Left ventricle myocardium inferior (tissue), 1 donor: Measurements from ENCODE around the gene FAM98B. TPM values are rescaled to one million over a fixed set of nuclear protein-coding genes. Genes with fewer than 3 reads are reported as not detected.

ENCODE experiments used
- DNase-seq: peaks from one replicate; pipeline ENCODE4 v3.0.0-alpha.2; 2020
- H3K27ac ChIP-seq: fragments of 200-600 bp; replicated peaks from 2 replicates; pipeline ENCODE4 v1.8.0; 2021
- H3K27me3 ChIP-seq: fragments of 200-600 bp; 2 replicates; pipeline ENCODE4 v1.8.0; 2021; ENCODE audit warnings: low read depth
- H3K36me3 ChIP-seq: fragments of 200-600 bp; 2 replicates; pipeline ENCODE4 v1.8.0; 2021
- H3K4me1 ChIP-seq: fragments of 200-600 bp; 2 replicates; pipeline ENCODE4 v1.8.0; 2021
- H3K4me3 ChIP-seq: fragments of 200-600 bp; 2 replicates; pipeline ENCODE4 v1.8.0; 2021; ENCODE audit warnings: mild to moderate bottlenecking, moderate library complexity
- H3K9me3 ChIP-seq: fragments of 200-600 bp; replicated peaks from 2 replicates; pipeline ENCODE4 v1.8.0; 2021
- intact Hi-C: fragments of 100-400 bp; cut with micrococcal nuclease; formaldehyde crosslinking; loops from one replicate; pipeline ENCODE4 v1.11.0; 2022
- total RNA-seq: library from RNA; stranded (reverse); fragmentation: NEBNext Ultra II Directional; extraction: Animal tissue kit (Norgen Biotek cat#: 25700); gene quantifications from one replicate; pipeline ENCODE4 v1.2.1, GENCODE V29; 2021
- TF ChIP-seq, protein P1 (sequence below): fragments of 200-600 bp; IDR thresholded peaks from 2 replicates; pipeline ENCODE4 v1.8.0; 2021; ENCODE audit warnings: antibody characterized with exemption, mild to moderate bottlenecking, borderline replicate concordance
- donor health status: DM: no; HTN: yes; CAD: no; lungs with severe emphysema.

FAM98B gene
- total RNA-seq, 1 donor from 2014 or later: 28.7 TPM

DNA sequence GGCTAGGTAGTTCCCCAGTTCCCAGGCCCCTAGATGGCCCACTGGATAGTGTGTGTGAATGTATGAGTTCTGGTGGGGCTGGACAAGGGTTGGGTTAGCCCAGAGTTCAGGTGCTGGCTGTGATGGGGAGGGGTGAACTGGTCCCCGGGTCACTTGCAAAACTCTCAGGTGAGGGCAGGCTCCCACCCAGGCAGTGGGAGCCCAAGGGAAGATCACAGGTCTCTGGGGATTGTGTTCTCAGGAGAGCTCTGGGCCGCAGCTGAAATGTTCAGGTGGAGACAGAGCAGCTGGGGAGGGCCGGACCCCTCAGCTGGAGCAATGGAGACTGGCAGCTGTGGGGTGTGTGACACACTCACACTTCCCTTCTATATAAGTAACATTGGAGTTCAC is 12.8 kb upstream of the FAM98B start:
- H3K27me3 ChIP-seq: peaks cover 11% of the 10 kb centered on the region
- no peak overlapping the region for H3K4me3 ChIP-seq
- peaks cover 4% of the 10 kb centered on the region for H3K9me3 ChIP-seq
- no peaks in the 10 kb centered on the region for H3K36me3 ChIP-seq
- TF ChIP-seq, protein P1, sequence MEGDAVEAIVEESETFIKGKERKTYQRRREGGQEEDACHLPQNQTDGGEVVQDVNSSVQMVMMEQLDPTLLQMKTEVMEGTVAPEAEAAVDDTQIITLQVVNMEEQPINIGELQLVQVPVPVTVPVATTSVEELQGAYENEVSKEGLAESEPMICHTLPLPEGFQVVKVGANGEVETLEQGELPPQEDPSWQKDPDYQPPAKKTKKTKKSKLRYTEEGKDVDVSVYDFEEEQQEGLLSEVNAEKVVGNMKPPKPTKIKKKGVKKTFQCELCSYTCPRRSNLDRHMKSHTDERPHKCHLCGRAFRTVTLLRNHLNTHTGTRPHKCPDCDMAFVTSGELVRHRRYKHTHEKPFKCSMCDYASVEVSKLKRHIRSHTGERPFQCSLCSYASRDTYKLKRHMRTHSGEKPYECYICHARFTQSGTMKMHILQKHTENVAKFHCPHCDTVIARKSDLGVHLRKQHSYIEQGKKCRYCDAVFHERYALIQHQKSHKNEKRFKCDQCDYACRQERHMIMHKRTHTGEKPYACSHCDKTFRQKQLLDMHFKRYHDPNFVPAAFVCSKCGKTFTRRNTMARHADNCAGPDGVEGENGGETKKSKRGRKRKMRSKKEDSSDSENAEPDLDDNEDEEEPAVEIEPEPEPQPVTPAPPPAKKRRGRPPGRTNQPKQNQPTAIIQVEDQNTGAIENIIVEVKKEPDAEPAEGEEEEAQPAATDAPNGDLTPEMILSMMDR: no peak
- peaks cover 8% of the 10 kb centered on the region for H3K4me1 ChIP-seq
- intact Hi-C loops: loop anchor here (10.0 kb wide), 1 partner anchor 244 kb away; no protein-coding TSS in a partner anchor
- no peak overlapping the region for H3K27ac ChIP-seq
- no peak for DNase-seq

GRCh38 chr15:38454696-38455090 is 766 bp downstream of the FAM98B start:
- peak overlapping the region; percentile 96 for H3K27ac ChIP-seq
- TF ChIP-seq, protein P1: no peak
- peak overlapping the region; percentile 75 for H3K4me3 ChIP-seq
- no peaks in the 10 kb centered on the region for H3K27me3 ChIP-seq
- intact Hi-C loops: no loop called here
- no peaks in the 10 kb centered on the region for H3K36me3 ChIP-seq
- DNase-seq: no peak
- H3K4me1 ChIP-seq: peaks cover 33% of the 10 kb centered on the region
- no peaks in the 10 kb centered on the region for H3K9me3 ChIP-seq

GRCh38 chr15:38455092-38455491 is 1.2 kb downstream of the FAM98B start:
- Histone ChIP-seq H3K36me3 (no peaks in the 10 kb centered on the region), H3K27me3 (no peaks in the 10 kb centered on the region), H3K27ac (peak overlapping the region; percentile 96), H3K4me3 (peak overlapping the region; percentile 75), H3K4me1 (peaks cover 35% of the 10 kb centered on the region), H3K9me3 (no peaks in the 10 kb centered on the region)
- TF ChIP-seq, protein P1: no peak
- intact Hi-C loops: no loop called here
- DNase-seq: no peak

GRCh38 chr15:38458646-38459045 is 4.7 kb downstream of the FAM98B start:
- no peaks in the 10 kb centered on the region for H3K9me3 ChIP-seq
- H3K27me3 ChIP-seq: no peaks in the 10 kb centered on the region
- H3K36me3 ChIP-seq: no peaks in the 10 kb centered on the region
- no peak overlapping the region for H3K27ac ChIP-seq
- intact Hi-C loops: no loop called here
- TF ChIP-seq, protein P1: no peak
- peaks cover 38% of the 10 kb centered on the region for H3K4me1 ChIP-seq
- H3K4me3 ChIP-seq: no peak overlapping the region
- no peak for DNase-seq

DNA sequence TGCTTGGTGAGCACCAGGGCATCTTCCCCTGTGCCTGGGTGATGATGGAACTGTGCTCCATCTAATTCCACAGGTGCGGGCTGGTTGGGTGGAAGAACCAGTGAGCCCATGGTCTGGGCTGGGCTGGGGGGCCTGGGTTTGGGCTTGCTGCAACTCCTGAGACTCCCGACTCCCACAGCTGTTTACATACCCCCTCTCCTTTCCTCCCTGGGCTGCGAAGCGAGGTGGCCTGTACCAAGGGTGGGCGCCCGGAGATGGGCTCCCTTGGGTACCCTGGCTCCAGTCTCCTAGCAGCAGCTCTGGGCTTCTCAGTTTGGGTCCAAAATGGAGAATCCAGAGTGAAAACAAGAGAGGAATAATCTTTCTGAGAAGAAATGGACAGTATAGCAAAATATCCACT is 5.6 kb downstream of the FAM98B start:
- no peaks in the 10 kb centered on the region for H3K27me3 ChIP-seq
- no peak overlapping the region for H3K4me3 ChIP-seq
- no peaks in the 10 kb centered on the region for H3K9me3 ChIP-seq
- no peak for DNase-seq
- TF ChIP-seq, protein P1: no peak
- H3K27ac ChIP-seq: no peak overlapping the region
- H3K36me3 ChIP-seq: no peaks in the 10 kb centered on the region
- H3K4me1 ChIP-seq: peaks cover 31% of the 10 kb centered on the region
- intact Hi-C loops: no loop called here

- Histone ChIP-seq H3K4me3 (no peak overlapping the region), H3K36me3 (no peaks in the 10 kb centered on the region), H3K4me1 (peaks cover 21% of the 10 kb centered on the region), H3K27me3 (no peaks in the 10 kb centered on the region), H3K27ac (no peak overlapping the region), H3K9me3 (no peaks in the 10 kb centered on the region)
- TF ChIP-seq, protein P1: no peak
- intact Hi-C loops: no loop called here
- DNase-seq: no peak
These were observed 6.6 kb downstream of the FAM98B start for GRCh38 chr15:38460543-38460942.
